Activated CD4-positive, CD25-positive, alpha-beta regulatory T cell treated with anti-CD3 and anti-CD28 coated beads, Interleukin-2, amount 50 U/mL, for 72 hours (primary cell): ENCODE results near the gene PRF1.
"Not testable (repeated sequence)": the region's sequence is repeated elsewhere in the genome, so short reads cannot be mapped to it uniquely, and the experiment has no call there.

Experiments
- DNase-seq: peaks from one replicate; pipeline ENCODE4 v3.0.0; 2021

Gene PRF1

GRCh38 chr10:70616761-70617160 lies 14.2 kb upstream of the PRF1 start:
- DNase-seq: no peak

- DNase-seq: no peak
Observed at GRCh38 chr10:70615784-70616522, 13.4 kb upstream of the PRF1 start.

- no peak for DNase-seq
Observed at GRCh38 chr10:70615211-70615610, 12.7 kb upstream of the PRF1 start.

GRCh38 chr10:70614364-70614763 lies 11.8 kb upstream of the PRF1 start:
- not testable (repeated sequence) for DNase-seq

- DNase-seq: no peak
Observed at GRCh38 chr10:70613941-70614340, 11.4 kb upstream of the PRF1 start.

GRCh38 chr10:70607936-70608335 lies 5.4 kb upstream of the PRF1 start:
- DNase-seq: no peak

GRCh38 chr10:70605161-70605560 lies 2.6 kb upstream of the PRF1 start:
- no peak for DNase-seq

- DNase-seq: no peak
Observed at GRCh38 chr10:70604106-70604505, 1.6 kb upstream of the PRF1 start.

GRCh38 chr10:70603449-70603801 lies 884 bp upstream of the PRF1 start:
- DNase-seq: no peak

GRCh38 chr10:70601746-70602145 lies 795 bp downstream of the PRF1 start:
- DNase-seq: no peak

- no peak for DNase-seq
Observed at GRCh38 chr10:70600512-70601395, 1.8 kb downstream of the PRF1 start.

GRCh38 chr10:70599791-70600190 lies 2.8 kb downstream of the PRF1 start:
- no peak for DNase-seq

GRCh38 chr10:70599319-70599718 lies 3.2 kb downstream of the PRF1 start:
- no peak for DNase-seq

GRCh38 chr10:70598857-70599295 lies 3.7 kb downstream of the PRF1 start:
- no peak for DNase-seq

- no peak for DNase-seq
Observed at GRCh38 chr10:70597856-70598815, 4.4 kb downstream of the PRF1 start.

GRCh38 chr10:70596860-70597809 lies 5.4 kb downstream of the PRF1 start:
- DNase-seq: no peak

GRCh38 chr10:70596110-70596798 lies 6.3 kb downstream of the PRF1 start:
- DNase-seq: no peak

- DNase-seq: no peak
Observed at GRCh38 chr10:70595566-70596016, 7.0 kb downstream of the PRF1 start.

GRCh38 chr10:70594161-70594560 lies 8.4 kb downstream of the PRF1 start:
- no peak for DNase-seq

GRCh38 chr10:70593513-70593890 lies 9.0 kb downstream of the PRF1 start:
- no peak for DNase-seq
